HS-27A (cell line): ENCODE measurements around the gene SPIRE2.
"Not testable (repeated sequence)": the region's sequence is repeated elsewhere in the genome, so short reads cannot be mapped to it uniquely, and the experiment has no call there.

Experiments
- DNase-seq: peaks from one replicate; pipeline ENCODE4 v3.0.0-alpha.2; 2012; ENCODE audit warnings: low read depth, missing footprints

The SPIRE2 gene

GRCh38 chr16:89808475-89808874, 19.8 kb upstream of the SPIRE2 start:
- no peak for DNase-seq

GRCh38 chr16:89811321-89811720, 17.0 kb upstream of the SPIRE2 start:
- DNase-seq, result no peak

GRCh38 chr16:89815639-89816348, 12.5 kb upstream of the SPIRE2 start:
- no peak for DNase-seq

GRCh38 chr16:89818851-89819403, 9.3 kb upstream of the SPIRE2 start:
- DNase-seq, result not testable (repeated sequence)

GRCh38 chr16:89819448-89819847, 8.8 kb upstream of the SPIRE2 start:
- DNase-seq, result not testable (repeated sequence)

GRCh38 chr16:89821438-89822187, 6.7 kb upstream of the SPIRE2 start:
- DNase-seq, result no peak

GRCh38 chr16:89822188-89823086, 5.8 kb upstream of the SPIRE2 start:
- no peak for DNase-seq

GRCh38 chr16:89823087-89823823, 5.0 kb upstream of the SPIRE2 start:
- DNase-seq, result no peak

GRCh38 chr16:89823824-89824148, 4.5 kb upstream of the SPIRE2 start:
- not testable (repeated sequence) for DNase-seq

- no peak for DNase-seq
Measured at GRCh38 chr16:89826531-89827382, 1.5 kb upstream of the SPIRE2 start.

GRCh38 chr16:89827383-89828198, 684 bp upstream of the SPIRE2 start:
- DNase-seq, result peak; percentile 15

- no peak for DNase-seq
Measured at GRCh38 chr16:89828870-89829629, 775 bp downstream of the SPIRE2 start.

- no peak for DNase-seq
Measured at GRCh38 chr16:89829630-89830437, 1.6 kb downstream of the SPIRE2 start.

- DNase-seq, result no peak
Measured at GRCh38 chr16:89831810-89832328, 3.6 kb downstream of the SPIRE2 start.

- DNase-seq, result not testable (repeated sequence)
Measured at GRCh38 chr16:89833664-89834363, 5.5 kb downstream of the SPIRE2 start.

GRCh38 chr16:89834813-89835363, 6.6 kb downstream of the SPIRE2 start:
- not testable (repeated sequence) for DNase-seq

- DNase-seq, result not testable (repeated sequence)
Measured at GRCh38 chr16:89836484-89836883, 8.2 kb downstream of the SPIRE2 start.
